Fibroblast of villous mesenchyme (primary cell): ENCODE data around the gene FAM32A. TPM values are rescaled to one million over a fixed set of nuclear protein-coding genes. Genes with fewer than 3 reads are reported as not detected.

Experiments used
- DNase-seq: peaks from one replicate; pipeline ENCODE4 v3.0.0-alpha.2; 2010; ENCODE audit warnings: low read depth
- H3K4me3 ChIP-seq: 2 replicates; pipeline ENCODE4 v1.5.1; 2011; ENCODE audit warnings: low read depth, mild to moderate bottlenecking, low read length
- total RNA-seq: library from RNA; depleted of rRNA; stranded (reverse); fragments of >200 nt; gene quantifications from 2 replicates; pipeline ENCODE4 v1.2.3, GENCODE V29; 2012
- TF ChIP-seq, protein P1 (sequence below): IDR thresholded peaks from 2 replicates; pipeline ENCODE4 v1.5.1; 2012; ENCODE audit warnings: low read depth, mild to moderate bottlenecking, low read length; ENCODE audit not compliant: insufficient read depth

The FAM32A gene
- total RNA-seq, 1 donor, result 94.1 TPM

DNA sequence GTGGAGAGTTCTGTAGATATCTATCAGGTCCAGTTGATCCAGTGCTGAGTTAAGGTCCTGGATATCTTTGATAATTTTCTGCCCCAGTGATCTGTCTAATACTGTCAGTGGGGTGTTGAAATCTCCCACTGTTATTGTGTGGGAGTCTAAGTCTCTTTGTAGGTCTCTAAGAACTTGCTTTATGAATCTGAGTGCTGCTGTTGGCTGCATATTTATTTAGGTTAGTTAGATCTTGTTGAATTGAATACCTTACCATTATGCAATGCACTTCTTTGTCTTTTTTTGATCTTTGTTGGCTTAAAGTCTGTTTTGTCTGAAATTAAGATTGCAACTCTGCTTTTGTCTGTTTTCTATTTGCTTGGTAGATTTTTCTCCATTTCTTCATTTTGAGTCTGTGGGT is 27.9 kb downstream of the FAM32A start:
- peak; percentile 61 for DNase-seq
- TF ChIP-seq, protein P1, sequence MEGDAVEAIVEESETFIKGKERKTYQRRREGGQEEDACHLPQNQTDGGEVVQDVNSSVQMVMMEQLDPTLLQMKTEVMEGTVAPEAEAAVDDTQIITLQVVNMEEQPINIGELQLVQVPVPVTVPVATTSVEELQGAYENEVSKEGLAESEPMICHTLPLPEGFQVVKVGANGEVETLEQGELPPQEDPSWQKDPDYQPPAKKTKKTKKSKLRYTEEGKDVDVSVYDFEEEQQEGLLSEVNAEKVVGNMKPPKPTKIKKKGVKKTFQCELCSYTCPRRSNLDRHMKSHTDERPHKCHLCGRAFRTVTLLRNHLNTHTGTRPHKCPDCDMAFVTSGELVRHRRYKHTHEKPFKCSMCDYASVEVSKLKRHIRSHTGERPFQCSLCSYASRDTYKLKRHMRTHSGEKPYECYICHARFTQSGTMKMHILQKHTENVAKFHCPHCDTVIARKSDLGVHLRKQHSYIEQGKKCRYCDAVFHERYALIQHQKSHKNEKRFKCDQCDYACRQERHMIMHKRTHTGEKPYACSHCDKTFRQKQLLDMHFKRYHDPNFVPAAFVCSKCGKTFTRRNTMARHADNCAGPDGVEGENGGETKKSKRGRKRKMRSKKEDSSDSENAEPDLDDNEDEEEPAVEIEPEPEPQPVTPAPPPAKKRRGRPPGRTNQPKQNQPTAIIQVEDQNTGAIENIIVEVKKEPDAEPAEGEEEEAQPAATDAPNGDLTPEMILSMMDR, result no peak
- no peak overlapping the region for H3K4me3 ChIP-seq

GRCh38 chr19:16216744-16217670 is 31.8 kb downstream of the FAM32A start:
- no peak overlapping the region for H3K4me3 ChIP-seq
- TF ChIP-seq, protein P1, result no peak
- DNase-seq, result no peak

DNA sequence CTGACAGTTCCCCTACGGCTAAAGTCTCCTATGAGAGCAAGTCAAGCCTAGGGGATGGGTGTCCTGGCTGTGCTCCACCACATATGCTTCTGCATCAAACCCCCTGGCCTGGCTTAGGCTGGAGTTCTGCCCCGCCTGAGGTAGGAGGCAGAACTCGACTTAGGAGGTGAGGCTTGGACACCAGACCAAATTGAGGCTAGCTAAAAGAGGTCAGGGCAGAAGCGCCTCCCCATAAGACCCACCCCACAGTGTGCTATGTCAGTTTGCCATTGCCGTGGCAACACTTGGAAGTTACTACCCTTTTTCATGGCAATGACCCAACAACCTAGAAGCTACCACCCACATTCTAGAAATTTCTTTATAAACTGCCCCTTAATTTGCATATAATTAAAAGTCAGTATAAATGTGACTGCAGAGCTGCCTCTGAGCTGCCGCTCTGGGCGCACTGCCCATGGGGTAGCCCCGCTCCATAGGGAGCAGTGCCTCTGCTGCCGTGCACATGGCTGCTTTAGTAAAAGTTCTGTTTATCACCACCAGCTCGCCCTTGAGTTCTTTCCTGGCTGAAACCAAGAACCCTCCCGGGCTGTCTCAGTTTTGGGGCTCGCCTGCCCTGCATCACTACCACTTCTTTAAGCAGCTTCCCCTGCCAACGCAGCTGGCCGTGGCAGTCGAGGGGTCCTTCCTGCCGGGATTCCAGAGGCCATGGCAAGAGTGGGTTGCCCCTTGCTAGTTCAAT is 32.7 kb downstream of the FAM32A start:
- TF ChIP-seq, protein P1, result no peak
- no peak for DNase-seq
- H3K4me3 ChIP-seq, result no peak overlapping the region

DNA sequence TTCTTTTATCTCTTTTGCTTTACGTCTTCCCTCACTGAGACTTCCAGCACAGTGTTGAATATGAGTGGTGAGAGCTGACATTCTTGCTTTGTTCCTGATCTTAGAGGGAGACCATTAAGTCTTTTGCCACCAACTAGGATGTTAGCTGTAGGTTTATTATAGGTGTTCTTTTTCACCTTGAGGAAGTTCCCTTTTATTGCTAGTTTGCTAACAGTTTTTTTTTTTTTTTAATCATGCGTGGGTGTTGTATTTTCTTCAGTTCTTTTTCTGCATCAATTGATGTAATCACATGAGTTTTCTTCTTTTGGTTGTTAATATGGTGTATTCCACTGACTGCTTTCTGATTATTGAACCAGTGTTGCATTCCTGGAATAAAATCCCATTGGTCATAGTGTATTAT is 33.6 kb downstream of the FAM32A start:
- H3K4me3 ChIP-seq, result no peak overlapping the region
- TF ChIP-seq, protein P1, result no peak
- no peak for DNase-seq

DNA sequence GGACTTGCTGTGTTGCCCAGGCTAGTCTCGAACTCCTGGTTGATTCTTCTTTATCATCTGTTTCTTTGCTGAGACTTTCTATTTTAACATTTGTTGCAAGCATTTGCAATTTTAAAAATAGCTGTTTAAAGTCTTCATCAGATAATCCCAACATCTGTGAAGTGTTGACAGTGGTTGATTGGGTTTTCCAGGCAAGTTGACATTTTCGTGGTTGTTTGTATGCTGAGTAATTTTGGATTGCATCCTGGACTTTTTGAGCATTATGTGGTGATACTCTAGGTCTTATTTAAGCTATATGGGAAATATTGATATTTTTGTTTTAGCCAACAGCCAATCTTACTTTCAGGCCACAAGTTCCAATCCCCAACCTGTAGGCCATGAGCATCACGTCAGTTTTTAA is 37.6 kb downstream of the FAM32A start:
- peak; percentile 58 for DNase-seq
- TF ChIP-seq, protein P1, result no peak
- H3K4me3 ChIP-seq, result no peak overlapping the region

- TF ChIP-seq, protein P1, result no peak
- H3K4me3 ChIP-seq, result no peak overlapping the region
- DNase-seq, result no peak
These were observed 38.5 kb downstream of the FAM32A start for GRCh38 chr19:16223746-16224145.
